ENCODE data around the gene FAM98C.

FAM98C gene

GRCh38 chr19:38377052-38377451 lies 25.8 kb upstream of the FAM98C start:
- no peak for DNase-seq (ENCODE audit: low read depth, low spot score)

- no peak for DNase-seq (ENCODE audit: low read depth, low spot score)
Observed at GRCh38 chr19:38378866-38379265, 24.0 kb upstream of the FAM98C start.

GRCh38 chr19:38381138-38381537 lies 21.8 kb upstream of the FAM98C start:
- DNase-seq (ENCODE audit: low read depth, low spot score) = no peak

- peak; percentile 63 for DNase-seq (ENCODE audit: low read depth, low spot score)
Observed at GRCh38 chr19:38383184-38383583, 19.7 kb upstream of the FAM98C start.

GRCh38 chr19:38383743-38384142 lies 19.1 kb upstream of the FAM98C start:
- no peak for DNase-seq (ENCODE audit: low read depth, low spot score)

- DNase-seq (ENCODE audit: low read depth, low spot score) = peak; percentile 74
Observed at GRCh38 chr19:38384209-38385027, 18.5 kb upstream of the FAM98C start.

- no peak for DNase-seq (ENCODE audit: low read depth, low spot score)
Observed at GRCh38 chr19:38385057-38385803, 17.7 kb upstream of the FAM98C start.

GRCh38 chr19:38385804-38386257 lies 17.1 kb upstream of the FAM98C start:
- peak; percentile 46 for DNase-seq (ENCODE audit: low read depth, low spot score)

- peak; percentile 56 for DNase-seq (ENCODE audit: low read depth, low spot score)
Observed at GRCh38 chr19:38386300-38386970, 16.5 kb upstream of the FAM98C start.

GRCh38 chr19:38386971-38387549 lies 15.8 kb upstream of the FAM98C start:
- DNase-seq (ENCODE audit: low read depth, low spot score) = no peak

- peak; percentile 98 for DNase-seq (ENCODE audit: low read depth, low spot score)
Observed at GRCh38 chr19:38387550-38388348, 15.1 kb upstream of the FAM98C start, which contains the start of gene GGN. Gene GGN, minus strand, starts transcription at chr19:38388034. Its CDS starts 773 bp downstream, at chr19:38387261.

- DNase-seq (ENCODE audit: low read depth, low spot score) = peak; percentile 47
Observed at GRCh38 chr19:38388349-38389100, 14.4 kb upstream of the FAM98C start, which contains the start of gene SPRED3. Gene SPRED3, plus strand, starts transcription at chr19:38388697. Its CDS starts 1,606 bp downstream, at chr19:38390303.

- peak; percentile 30 for DNase-seq (ENCODE audit: low read depth, low spot score)
Observed at GRCh38 chr19:38389101-38389925, 13.6 kb upstream of the FAM98C start.

- DNase-seq (ENCODE audit: low read depth, low spot score) = no peak
Observed at GRCh38 chr19:38389957-38390924, 12.7 kb upstream of the FAM98C start.

GRCh38 chr19:38391911-38392464 lies 10.9 kb upstream of the FAM98C start:
- DNase-seq (ENCODE audit: low read depth, low spot score) = peak; percentile 56

GRCh38 chr19:38392707-38393308 lies 10.1 kb upstream of the FAM98C start:
- DNase-seq (ENCODE audit: low read depth, low spot score) = no peak

GRCh38 chr19:38394488-38394887 lies 8.4 kb upstream of the FAM98C start:
- peak; percentile 95 for DNase-seq (ENCODE audit: low read depth, low spot score)
